Common myeloid progenitor, CD34-positive (primary cell): ENCODE results near the gene ELAC1.
A peak's percentile ranks its signal among the peaks of the same experiment; 100 is the strongest.

ENCODE experiments used
- CTCF ChIA-PET: fragments of 350-600 bp; sonication (Branson Sonifier 250); formaldehyde crosslinking; loops from one replicate; lab custom pipeline; 2021; ENCODE audit warnings: antibody characterized with exemption; lab: Charles Lee
- POLR2A ChIA-PET: fragments of 350-600 bp; sonication (Branson Sonifier 250); formaldehyde crosslinking; loops from one replicate; lab custom pipeline; 2021; ENCODE audit warnings: antibody characterized with exemption; lab: Charles Lee
- DNase-seq, 3 donors: peaks; one replicate each; pipeline versions ENCODE4 v3.0.0 to v3.0.0-alpha.2; 2013
- H3K27ac ChIP-seq, 2 experiments: 1 replicate in 1 of 2; 2 replicates in 1 of 2; pipeline ENCODE4 v1.7.0; 2013; ENCODE audit warnings: inconsistent platforms in 2 of 2, low read length in 2 of 2, mild to moderate bottlenecking in 2 of 2, low read depth in 1 of 2, moderate library complexity in 1 of 2; ENCODE audit not compliant: severe bottlenecking in 2 of 2, insufficient read depth in 1 of 2, poor library complexity in 1 of 2
- H3K27me3 ChIP-seq, 5 experiments: replicated peaks in 2 of 5; 1 replicate in 3 of 5; 2 replicates in 2 of 5; pipeline versions ENCODE4 v1.6.1 to v1.7.0; 2013; ENCODE audit warnings: low read length in 4 of 5, mild to moderate bottlenecking in 2 of 5, moderate library complexity in 2 of 5, inconsistent platforms in 1 of 5; ENCODE audit not compliant: insufficient read depth in 5 of 5, control insufficient read depth in 4 of 5
- H3K36me3 ChIP-seq, 4 experiments: 1 replicate in 2 of 4; 2 replicates in 2 of 4; pipeline versions ENCODE4 v1.6.1 to v1.7.0; 2013; ENCODE audit warnings: low read length in 3 of 4, control low read depth in 1 of 4, mild to moderate bottlenecking in 1 of 4; ENCODE audit not compliant: control insufficient read depth in 4 of 4, insufficient read depth in 4 of 4
- H3K4me1 ChIP-seq, 4 experiments: 1 replicate in 3 of 4; 2 replicates in 1 of 4; pipeline versions ENCODE4 v1.6.1 to v1.7.1; 2013; ENCODE audit warnings: low read length in 3 of 4, mild to moderate bottlenecking in 3 of 4, control low read depth in 1 of 4, inconsistent platforms in 1 of 4, moderate library complexity in 1 of 4; ENCODE audit not compliant: control insufficient read depth in 4 of 4, insufficient read depth in 4 of 4; ENCODE audit errors: control extremely low read depth in 1 of 4
- H3K4me3 ChIP-seq, 7 experiments: 1 replicate in 4 of 7; 2 replicates in 3 of 7; pipeline versions ENCODE4 v1.5.1 to v1.7.0; 2013; ENCODE audit warnings: mild to moderate bottlenecking in 7 of 7, low read length in 6 of 7, moderate library complexity in 6 of 7, inconsistent platforms in 2 of 7, low read depth in 2 of 7, control low read depth in 1 of 7; ENCODE audit not compliant: insufficient read depth in 4 of 7, control insufficient read depth in 1 of 7; ENCODE audit errors: extremely low read depth in 1 of 7
- H3K9me3 ChIP-seq, 5 experiments: 1 replicate in 4 of 5; 2 replicates in 1 of 5; pipeline versions ENCODE4 v1.6.1 to v1.7.1; 2013; ENCODE audit warnings: low read length in 4 of 5, mild to moderate bottlenecking in 2 of 5, inconsistent platforms in 1 of 5, low read depth in 1 of 5, moderate library complexity in 1 of 5; ENCODE audit not compliant: control insufficient read depth in 4 of 5, insufficient read depth in 2 of 5; ENCODE audit errors: control extremely low read depth in 1 of 5
- WGBS: methylation state at CpG from one replicate; pipeline ENCODE4 v1.1.5; 2013; ENCODE audit not compliant: insufficient coverage; 5-methylcytosine and 5-hydroxymethylcytosine counted together

Gene ELAC1

DNA sequence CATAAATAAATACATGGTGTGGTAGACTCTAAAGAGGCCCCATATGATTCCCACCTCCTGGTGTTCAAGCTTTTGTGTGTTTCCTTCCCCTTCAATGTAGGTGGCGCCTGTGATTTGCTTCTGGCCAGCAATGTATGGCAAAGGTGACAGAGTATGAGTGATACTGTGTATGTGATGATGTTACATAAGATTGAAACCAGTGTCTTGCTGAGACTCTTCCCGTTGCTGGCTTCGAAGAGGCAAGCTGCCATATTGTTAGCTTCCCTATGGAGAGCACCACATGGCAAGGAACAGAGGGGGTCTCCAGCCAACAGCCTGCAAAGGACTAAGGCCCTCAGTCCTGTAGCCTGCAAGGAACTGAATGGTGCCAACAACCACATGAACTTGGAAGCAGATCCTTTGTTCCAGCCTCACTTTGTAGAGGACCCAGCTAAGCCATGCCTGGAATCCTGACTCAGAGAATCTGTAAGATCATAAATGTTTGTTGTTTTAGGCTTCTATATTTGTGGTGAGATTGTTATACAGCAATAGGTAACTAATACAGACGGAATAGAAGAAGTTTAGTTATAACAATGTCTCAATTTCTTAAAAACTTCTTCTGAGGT is 60.5 kb downstream of the ELAC1 start:
- Histone ChIP-seq H3K27me3 (no peaks in the 10 kb centered on the region), H3K4me3 (no peak overlapping the region), H3K36me3 (peaks cover 2 to 10% (median 6%) of the 10 kb centered on the region in 4 experiments), H3K27ac (no peak overlapping the region), H3K4me1 (peaks cover 18 to 42% (median 27%) of the 10 kb centered on the region in 4 experiments), H3K9me3 (no peaks in the 10 kb centered on the region)
- CTCF ChIA-PET = interaction anchor here (1.0 to 2.3 kb wide), 6 partner anchors 10 to 61 kb away, joined by 3 to 9 read pairs (median 5); partner anchors contain the start of gene ELAC1
- DNase-seq = peak in 1 of 3 donors; percentile 26
- 100% methylated on average over 2 of the region's 4 CpGs for WGBS
- POLR2A ChIA-PET = interaction anchor here (1.0 kb wide), 1 partner anchor 10 kb away, joined by 3 read pairs; no protein-coding TSS in a partner anchor

DNA sequence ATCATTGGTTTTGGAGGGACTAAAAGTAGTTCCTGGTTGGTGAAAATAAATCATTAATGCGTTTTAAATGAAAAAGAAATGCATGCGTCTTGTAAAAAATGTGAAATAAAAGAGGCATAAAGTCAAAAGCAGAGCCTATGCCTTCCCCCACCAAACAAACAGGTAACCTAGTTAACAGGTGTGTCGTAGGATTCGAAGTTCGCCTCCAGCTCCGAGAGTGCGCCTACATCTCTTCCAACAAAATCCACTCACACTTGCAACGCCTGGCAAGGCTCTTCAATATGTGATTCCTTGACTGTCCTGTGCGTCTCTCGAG is 61.5 kb downstream of the ELAC1 start:
- H3K4me1 ChIP-seq = peaks cover 18 to 42% (median 27%) of the 10 kb centered on the region in 4 experiments

DNA sequence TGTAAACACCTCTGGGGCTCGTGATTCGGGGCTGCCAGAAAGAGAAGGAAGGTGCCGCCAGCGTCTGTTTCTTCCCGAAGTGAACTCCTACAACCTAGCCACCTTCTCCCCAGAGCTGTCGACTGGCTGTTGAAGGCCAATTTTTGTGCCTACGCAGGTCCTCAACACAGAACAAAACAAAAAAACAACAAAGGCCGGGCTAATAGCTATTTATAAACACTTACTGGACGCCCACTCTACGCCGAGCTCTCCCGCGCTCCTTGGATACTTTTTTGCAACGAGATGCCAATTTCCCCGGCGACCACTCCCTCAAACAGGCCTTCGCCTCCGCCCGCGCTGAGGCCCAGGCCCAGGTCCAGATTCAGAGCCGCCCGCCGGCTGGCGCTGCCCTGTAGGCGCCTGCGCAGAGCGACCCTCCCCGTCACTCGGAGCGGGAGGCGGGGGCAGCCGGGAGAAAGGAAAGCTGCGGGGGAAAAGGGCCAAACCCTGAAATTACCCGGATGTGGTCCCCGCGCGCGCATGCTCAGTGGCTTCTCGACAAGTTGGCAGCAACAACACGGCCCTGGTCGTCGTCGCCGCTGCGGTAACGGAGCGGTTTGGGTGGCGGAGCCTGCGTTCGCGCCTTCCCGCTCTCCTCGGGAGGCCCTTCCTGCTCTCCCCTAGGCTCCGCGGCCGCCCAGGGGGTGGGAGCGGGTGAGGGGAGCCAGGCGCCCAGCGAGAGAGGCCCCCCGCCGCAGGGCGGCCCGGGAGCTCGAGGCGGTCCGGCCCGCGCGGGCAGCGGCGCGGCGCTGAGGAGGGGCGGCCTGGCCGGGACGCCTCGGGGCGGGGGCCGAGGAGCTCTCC is 62.1 kb downstream of the ELAC1 start, which contains the start of gene SMAD4:
SMAD4 (plus strand) TSS at position 520 of the 843 bp plus-strand sequence. CDS start 16,834 bp downstream, outside the sequence.
- CTCF ChIA-PET = interaction anchor here (1.0 to 2.3 kb wide), 5 partner anchors 11 to 62 kb away, joined by 3 to 9 read pairs (median 5); partner anchors contain the start of gene ELAC1
- Histone ChIP-seq H3K36me3 (peaks cover 2 to 8% (median 6%) of the 10 kb centered on the region in 4 experiments), H3K9me3 (no peaks in the 10 kb centered on the region), H3K27me3 (no peaks in the 10 kb centered on the region), H3K27ac (peak within 1 kb of the TSS; percentile 91 to 95), H3K4me3 (peak within 1 kb of the TSS; percentile 72 to 94 (median 84)), H3K4me1 (peaks cover 18 to 45% (median 32%) of the 10 kb centered on the region in 4 experiments)
- peak; percentile 96 to 98 (median 97) for DNase-seq
- 0% methylated on average over 56 of the region's 79 CpGs for WGBS
- POLR2A ChIA-PET = interaction anchor here (0.6 to 1.9 kb wide), 9 partner anchors 9 to 168 kb away, joined by 3 to 14 read pairs (median 3); partner anchors contain the start of genes ELAC1, ME2 and MEX3C

More for the DNA sequence above, 61.5 kb downstream of the ELAC1 start:
- peak overlapping the region; percentile 72 to 94 (median 84) for H3K4me3 ChIP-seq
- DNase-seq = no peak
- H3K27ac ChIP-seq = peak overlapping the region; percentile 91 to 95
- ChIA-PET POLR2A (interaction anchor here (0.8 to 1.9 kb wide), 8 partner anchors 10 to 168 kb away, joined by 3 to 14 read pairs (median 4); partner anchors contain the start of genes ELAC1, ME2 and MEX3C), CTCF (interaction anchor here (1.0 to 2.3 kb wide), 5 partner anchors 11 to 62 kb away, joined by 3 to 9 read pairs (median 5); partner anchors contain the start of gene ELAC1)
- no peaks in the 10 kb centered on the region for H3K27me3 ChIP-seq
- H3K9me3 ChIP-seq = no peaks in the 10 kb centered on the region
- peaks cover 2 to 8% (median 6%) of the 10 kb centered on the region in 4 experiments for H3K36me3 ChIP-seq
- 27% methylated on average over 8 of the region's 10 CpGs for WGBS

DNA sequence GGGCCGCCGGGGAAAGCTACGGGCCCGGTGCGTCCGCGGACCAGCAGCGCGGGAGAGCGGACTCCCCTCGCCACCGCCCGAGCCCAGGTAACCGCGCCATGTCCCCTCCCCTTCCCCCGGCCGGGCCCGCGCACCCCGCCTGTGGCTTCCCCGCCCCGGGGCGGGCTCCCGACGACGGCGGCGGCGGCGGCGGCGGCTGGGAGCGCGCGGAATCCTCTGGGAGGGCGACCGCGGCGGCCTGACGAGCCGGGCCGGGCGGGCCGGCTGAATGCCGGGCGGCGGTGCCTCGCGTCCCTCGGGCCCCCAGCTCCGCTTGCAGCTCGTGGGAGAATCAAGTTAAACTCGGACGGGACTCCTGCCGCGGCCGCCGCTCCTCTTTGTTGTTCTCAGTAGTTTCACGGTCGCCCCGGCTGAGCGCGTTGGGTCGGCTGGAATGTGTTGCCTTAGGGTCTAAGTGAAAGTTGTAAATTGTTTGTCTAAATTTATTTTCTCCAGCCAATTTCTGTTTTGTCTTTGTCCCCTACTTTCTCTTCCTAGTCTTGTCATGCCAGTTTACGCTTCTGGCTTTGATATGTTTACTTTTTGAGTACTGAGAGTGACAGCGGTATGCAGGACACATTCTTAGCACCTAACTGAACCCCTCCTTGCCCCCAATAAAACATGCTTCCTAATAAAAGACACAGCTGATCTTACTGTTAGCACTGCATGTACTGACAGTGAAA is 62.9 kb downstream of the ELAC1 start:
- peak; percentile 40 to 69 (median 55) for DNase-seq
- Histone ChIP-seq H3K36me3 (peaks cover 2 to 10% (median 5%) of the 10 kb centered on the region in 4 experiments), H3K27me3 (no peaks in the 10 kb centered on the region), H3K4me3 (peak overlapping the region; percentile 72 to 94 (median 84)), H3K27ac (peak overlapping the region; percentile 91 to 95), H3K4me1 (peaks cover 18 to 41% (median 31%) of the 10 kb centered on the region in 4 experiments), H3K9me3 (no peaks in the 10 kb centered on the region)
- ChIA-PET POLR2A (interaction anchor here (0.6 to 1.9 kb wide), 6 partner anchors 8 to 167 kb away, joined by 3 to 14 read pairs (median 4); partner anchors contain the start of genes ELAC1, ME2 and MEX3C), CTCF (interaction anchor here (0.8 to 2.2 kb wide), 4 partner anchors 10 to 213 kb away, joined by 3 to 14 read pairs (median 5); no protein-coding TSS in a partner anchor)
- WGBS = under 1% methylated on average over 43 of the region's 66 CpGs

DNA sequence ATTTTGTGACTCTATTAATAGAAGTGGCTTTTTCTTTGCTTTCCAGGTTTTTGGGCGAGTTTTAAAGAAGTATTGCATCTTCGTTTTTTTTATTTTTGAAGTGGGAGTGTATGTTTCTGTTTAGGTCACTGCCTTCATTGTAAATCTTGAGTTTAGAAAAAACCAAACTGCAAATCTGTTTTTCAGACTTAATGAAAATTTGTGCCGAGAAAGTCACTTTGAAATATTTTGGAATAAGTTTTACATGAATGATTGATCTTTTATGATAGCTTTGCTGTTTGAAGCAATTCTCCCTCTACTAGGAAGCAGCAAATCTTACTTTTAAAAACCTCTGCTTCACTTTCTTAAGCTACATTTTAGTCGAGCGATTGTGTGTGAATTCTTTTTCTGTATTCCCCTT is 64.4 kb downstream of the ELAC1 start:
- ChIA-PET POLR2A (no interaction called here), CTCF (interaction anchor here (0.8 to 2.2 kb wide), 3 partner anchors 9 to 215 kb away, joined by 3 to 14 read pairs (median 4); no protein-coding TSS in a partner anchor)
- DNase-seq = no peak
- peak overlapping the region in 4 of 7 experiments; percentile 20 to 92 (median 84) for H3K4me3 ChIP-seq
- H3K36me3 ChIP-seq = peaks cover 2 to 5% (median 4%) of the 10 kb centered on the region in 4 experiments
- no peaks in the 10 kb centered on the region for H3K9me3 ChIP-seq
- 62% methylated on average over 2 of the region's 5 CpGs for WGBS
- peaks cover 18 to 41% (median 29%) of the 10 kb centered on the region in 4 experiments for H3K4me1 ChIP-seq
- H3K27ac ChIP-seq = peak overlapping the region in 1 of 2 experiments; percentile 95
- no peaks in the 10 kb centered on the region for H3K27me3 ChIP-seq

DNA sequence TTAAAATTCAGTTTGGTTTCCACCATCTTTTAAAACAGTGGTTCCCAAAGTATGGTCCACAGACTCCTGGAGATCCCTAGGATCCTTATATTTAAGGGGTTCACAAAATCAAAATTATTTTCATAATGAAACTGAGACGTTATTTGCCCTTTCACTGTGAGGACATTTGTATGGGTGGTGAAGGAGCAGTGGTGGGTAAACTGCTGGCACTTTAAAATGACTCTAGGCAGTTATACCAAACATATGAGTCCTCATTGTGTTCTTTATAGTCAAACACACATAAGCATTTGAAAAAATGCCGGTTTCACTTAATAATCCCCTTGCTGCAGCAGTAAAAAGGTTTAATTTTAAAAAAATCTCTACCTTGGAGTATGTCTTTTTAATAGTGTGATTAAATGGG is 69.4 kb downstream of the ELAC1 start:
- WGBS = no CpG with 5 or more reads among the region's 2 CpGs

More for the DNA sequence above, 69.4 kb downstream of the ELAC1 start:
- Histone ChIP-seq H3K4me1 (peaks cover 5 to 30% (median 12%) of the 10 kb centered on the region in 4 experiments), H3K4me3 (no peak overlapping the region), H3K27me3 (no peaks in the 10 kb centered on the region), H3K27ac (no peak overlapping the region), H3K9me3 (no peaks in the 10 kb centered on the region), H3K36me3 (peaks cover 2 to 5% (median 4%) of the 10 kb centered on the region in 4 experiments)
- no peak for DNase-seq
- POLR2A ChIA-PET = no interaction called here
- CTCF ChIA-PET = interaction anchor here (0.7 to 4.9 kb wide), 4 partner anchors 13 to 208 kb away, joined by 3 to 50 read pairs (median 4); no protein-coding TSS in a partner anchor
